Ovary (tissue), 9 donors: Measurements from ENCODE around the gene ZNF230. TPM values are rescaled to one million over a fixed set of nuclear protein-coding genes. Genes with fewer than 3 reads are reported as not detected.

ENCODE experiments used
- DNase-seq, 5 donors: peaks; one replicate each; pipeline ENCODE4 v3.0.0-alpha.2; 2019 to 2020
- H3K27ac ChIP-seq, 2 donors: fragments of 200-600 bp; one replicate each; pipeline versions ENCODE4 v1.5.1 to v1.8.0; 2019 to 2022
- H3K27me3 ChIP-seq: fragments of 200-600 bp; one replicate; pipeline ENCODE4 v1.8.0; 2022
- H3K36me3 ChIP-seq: fragments of 200-600 bp; sonication (generic); one replicate; pipeline ENCODE4 v1.5.1; 2019
- H3K4me1 ChIP-seq: one replicate; pipeline ENCODE4 v1.8.1; 2013; ENCODE audit warnings: mild to moderate bottlenecking, moderate library complexity; ENCODE audit not compliant: insufficient read depth
- H3K4me3 ChIP-seq: fragments of 200-600 bp; sonication (generic); one replicate; pipeline ENCODE4 v1.5.1; 2017
- H3K9me3 ChIP-seq, 2 donors: fragments of 200-600 bp in 1 of 2; sonication (generic) in 1 of 2; one replicate each; pipeline versions ENCODE4 v1.5.1 to v1.8.1; 2013 to 2019; ENCODE audit warnings: mild to moderate bottlenecking in 1 of 2, moderate library complexity in 1 of 2
- CTCF ChIP-seq, 3 donors: fragments of 450-650 bp in 2 of 3; fragments of 200-600 bp in 1 of 3; IDR thresholded peaks; one replicate each; pipeline versions ENCODE4 v1.5.1 to v1.8.0; 2016 to 2022; ENCODE audit warnings: antibody characterized with exemption in 3 of 3, mild to moderate bottlenecking in 1 of 3
- EP300 ChIP-seq: sonication (generic); formaldehyde crosslinking; IDR thresholded peaks from one replicate; pipeline ENCODE4 v1.6.1; 2017; ENCODE audit warnings: antibody characterized with exemption
- POLR2A ChIP-seq: fragments of 450-650 bp; IDR thresholded peaks from one replicate; pipeline ENCODE4 v1.6.1; 2017; ENCODE audit warnings: antibody characterized with exemption, mild to moderate bottlenecking, moderate library complexity
- WGBS, 3 donors: extraction: QIAGEN DNeasy Blood & Tissue Kit in 1 of 3; methylation state at CpG; one replicate each; pipeline versions ENCODE4 v1.1.5 to v1.1.7; 2013 to 2017; 5-methylcytosine and 5-hydroxymethylcytosine counted together
- intact Hi-C, 4 donors: fragments of 100-400 bp; cut with DNase I; formaldehyde crosslinking; loops; one replicate each; pipeline versions ENCODE4 v1.11.0 to v1.15.1; 2022 to 2023
- polyA plus RNA-seq, 2 donors: library from polyadenylated mRNA; stranded (reverse); fragments of 200-250 nt in 1 of 2; fragments of 350-450 nt in 1 of 2; fragmentation: Illumina TruSeq in 1 of 2; extraction: RNeasy Lipid Tissue Mini Kit (QIAGEN cat#74804) in 1 of 2; gene quantifications; one replicate each; pipeline ENCODE4 v1.2.3, GENCODE V29; 2013 to 2014
- total RNA-seq, 7 donors: library from RNA; depleted of rRNA in 2 of 7; stranded (reverse); fragments of >200 nt in 2 of 7; fragmentation: NEBNext Ultra II Directional in 3 of 7; extraction: Animal tissue kit (Norgen Biotek cat#: 25700) in 3 of 7; gene quantifications; one replicate each; pipeline versions ENCODE4 v1.1.0 to v1.2.4, GENCODE V29; 2016 to 2023
- donor health status: DM: no; HTN: no; CAD: no; lungs with moderate emphysema.
- donor health status: DM: no; HTN: no; CAD: no.
- donor health status: Bipolar disorder and iron deficiency.
- donor health status: DM: yes; HTN: yes; CAD: no.
- donor health status: DM: no; HTN: no; CAD: no.
- donor health status: DM: yes; HTN: yes; CAD: no.

ZNF230 gene
- total and polyA plus RNA-seq, 9 donors, result 2.6 to 11.2 (median 4.1) TPM

GRCh38 chr19:43984687-43985000 lies 18.1 kb upstream of the ZNF230 start:
- TF ChIP-seq EP300 (no peak), CTCF (IDR thresholded peaks at IDR 0.05) (no peak), POLR2A (no peak)
- Histone ChIP-seq H3K4me3 (peak overlapping the region; percentile 71), H3K9me3 (no peaks in the 10 kb centered on the region), H3K36me3 (no peaks in the 10 kb centered on the region), H3K27ac (no peak overlapping the region), H3K4me1 (no peaks in the 10 kb centered on the region), H3K27me3 (no peaks in the 10 kb centered on the region)
- 1 to 4% (median 1%) methylated on average over 14 of the region's 14 CpGs for WGBS, 3 donors
- intact Hi-C loops, result loop anchor here in 1 of 4 donors (2.0 kb wide), 1 partner anchor 18 kb away; the partner anchor contains the start of gene ZNF230
- peak in 2 of 5 donors; percentile 41 to 46 for DNase-seq

DNA sequence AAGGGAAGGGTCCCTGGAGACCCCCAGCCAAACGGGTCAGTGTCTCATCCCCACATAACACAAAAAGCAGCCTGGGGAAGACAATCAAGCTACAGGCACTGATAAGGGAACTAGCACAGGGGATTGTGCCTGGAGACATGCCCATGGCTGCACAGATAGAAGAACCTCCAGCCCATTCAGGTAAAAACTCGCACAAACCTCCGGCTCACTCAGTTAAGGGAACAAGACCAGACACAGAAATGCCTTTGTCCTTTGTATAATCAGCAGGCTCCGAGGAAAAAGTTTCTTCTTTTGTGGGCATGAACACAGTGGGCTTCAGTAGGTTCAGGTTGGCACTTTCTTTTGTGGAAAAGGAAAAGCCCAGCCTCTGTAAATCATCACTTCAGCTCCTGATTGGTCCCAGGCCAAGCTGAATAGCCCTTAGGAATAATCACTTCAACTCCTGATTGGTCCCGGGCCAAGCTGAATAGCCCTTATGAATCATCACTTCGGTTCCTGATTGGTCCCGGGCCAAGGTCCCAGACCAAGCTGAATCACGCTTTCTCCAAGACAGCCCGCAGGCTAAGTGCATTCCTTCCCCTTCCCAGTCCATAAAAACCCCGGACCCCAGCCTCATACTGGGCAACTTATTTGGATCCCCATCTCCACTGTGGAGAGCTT lies 5.0 kb upstream of the ZNF230 start:
- peaks cover 3% of the 10 kb centered on the region for H3K4me1 ChIP-seq
- DNase-seq, result no peak
- H3K27ac ChIP-seq, result no peak overlapping the region
- no peak for TF ChIP-seq POLR2A
- TF ChIP-seq EP300, result no peak
- TF ChIP-seq CTCF (IDR thresholded peaks at IDR 0.05), result no peak
- no peak overlapping the region for H3K4me3 ChIP-seq
- H3K27me3 ChIP-seq, result no peaks in the 10 kb centered on the region
- 83 to 97% (median 89%) methylated on average over 10 of the region's 10 CpGs for WGBS, 3 donors
- no peaks in the 10 kb centered on the region for H3K36me3 ChIP-seq
- H3K9me3 ChIP-seq, result peaks cover 0 to 13% of the 10 kb centered on the region in 2 donors
- intact Hi-C loops, result no loop called here

DNA sequence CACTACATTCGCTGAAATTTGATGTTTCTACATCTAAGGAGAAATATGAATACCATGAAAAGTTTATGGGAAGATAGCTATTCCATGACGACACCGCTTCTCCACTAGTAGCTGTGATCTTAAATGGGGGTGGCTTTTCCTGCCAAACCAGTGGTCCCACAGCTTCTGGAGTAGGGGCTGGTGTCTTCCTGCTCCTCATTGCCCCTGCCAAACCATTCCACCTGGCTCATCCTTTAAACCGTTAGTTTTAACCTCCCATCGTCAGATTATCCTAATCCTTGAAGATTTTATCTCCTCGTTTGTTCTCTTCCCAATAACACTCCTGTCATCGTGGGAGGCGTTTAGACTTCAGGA lies 568 bp upstream of the ZNF230 start:
- no peak for TF ChIP-seq EP300
- TF ChIP-seq POLR2A, result no peak
- TF ChIP-seq CTCF (IDR thresholded peaks at IDR 0.05), result no peak
- H3K27me3 ChIP-seq, result no peaks in the 10 kb centered on the region
- no peaks in the 10 kb centered on the region for H3K36me3 ChIP-seq
- 8 to 11% (median 9%) methylated on average over 8 of the region's 8 CpGs for WGBS, 3 donors
- H3K27ac ChIP-seq, result no peak overlapping the region
- peaks cover 0 to 9% of the 10 kb centered on the region in 2 donors for H3K9me3 ChIP-seq
- intact Hi-C loops, result loop anchor here in 1 of 4 donors (2.0 to 10.0 kb wide), 2 partner anchors 17 to 113 kb away; partner anchors contain the start of genes ZNF155 and ZNF225
- no peak for DNase-seq
- H3K4me1 ChIP-seq, result peaks cover 8% of the 10 kb centered on the region
- peak overlapping the region; percentile 84 for H3K4me3 ChIP-seq

- Histone ChIP-seq H3K9me3 (peaks cover 0 to 22% of the 10 kb centered on the region in 2 donors), H3K4me1 (peaks cover 8% of the 10 kb centered on the region), H3K36me3 (peaks cover 3% of the 10 kb centered on the region), H3K27me3 (no peaks in the 10 kb centered on the region), H3K27ac (no peak overlapping the region), H3K4me3 (peak overlapping the region; percentile 84)
- 1 to 3% (median 2%) methylated on average over 15 of the region's 15 CpGs for WGBS, 3 donors
- intact Hi-C loops, result loop anchor here in 1 of 4 donors (2.0 to 10.0 kb wide), 2 partner anchors 19 to 111 kb away; partner anchors contain the start of genes ZNF155 and ZNF225
- peak in 2 of 5 donors; percentile 17 to 23 for DNase-seq
- TF ChIP-seq POLR2A (no peak), CTCF (IDR thresholded peaks at IDR 0.05) (no peak)
These were observed 778 bp downstream of the ZNF230 start for GRCh38 chr19:44003461-44004009.
